Stimulated activated naive CD8-positive, alpha-beta T cell treated with anti-CD3 and anti-CD28 coated beads, Interleukin-15, Interleukin-2, amounts not matched to agents 100 U/mL and 50 U/mL, for 24 hours (primary cell): ENCODE data around the gene PIP5K1A.
"Not testable (repeated sequence)": the region's sequence is repeated elsewhere in the genome, so short reads cannot be mapped to it uniquely, and the experiment has no call there.

Source experiments
- ATAC-seq: fragments of 150-1000 bp; cut with Tn5 transposase; one replicate; pipeline ENCODE4 v1.10.0; 2021
- DNase-seq: peaks from one replicate; pipeline ENCODE4 v3.0.0; 2021

Gene PIP5K1A

GRCh38 chr1:151193304-151193703 lies 5.0 kb upstream of the PIP5K1A start:
- ATAC-seq, result no peak
- DNase-seq, result no peak

- no peak for ATAC-seq
Observed at GRCh38 chr1:151193856-151194255, 4.5 kb upstream of the PIP5K1A start.

GRCh38 chr1:151194894-151195594 lies 3.3 kb upstream of the PIP5K1A start:
- not testable (repeated sequence) for ATAC-seq, DNase-seq

More at GRCh38 chr1:151193856-151194255, 4.5 kb upstream of the PIP5K1A start:
- DNase-seq, result no peak

- DNase-seq, result peak; percentile 53
- peak; percentile 28 for ATAC-seq
Observed at GRCh38 chr1:151196292-151196800, 2.0 kb upstream of the PIP5K1A start.

GRCh38 chr1:151197863-151198253 lies 494 bp upstream of the PIP5K1A start:
- ATAC-seq (no peak), DNase-seq (no peak)

GRCh38 chr1:151199873-151200581 lies 1.7 kb downstream of the PIP5K1A start:
- DNase-seq, result peak; percentile 22
- ATAC-seq, result no peak

- not testable (repeated sequence) for DNase-seq, ATAC-seq
Observed at GRCh38 chr1:151205381-151205965, 7.1 kb downstream of the PIP5K1A start.

GRCh38 chr1:151210830-151211229 lies 12.5 kb downstream of the PIP5K1A start:
- no peak for DNase-seq
- ATAC-seq, result no peak

GRCh38 chr1:151211972-151212705 lies 13.8 kb downstream of the PIP5K1A start:
- no peak for DNase-seq
- ATAC-seq, result no peak

- ATAC-seq (no peak), DNase-seq (no peak)
Observed at GRCh38 chr1:151213560-151213959, 15.2 kb downstream of the PIP5K1A start.

GRCh38 chr1:151221616-151222015 lies 23.3 kb downstream of the PIP5K1A start:
- DNase-seq (no peak), ATAC-seq (no peak)

GRCh38 chr1:151222130-151222529 lies 23.8 kb downstream of the PIP5K1A start:
- DNase-seq (no peak), ATAC-seq (no peak)

GRCh38 chr1:151235235-151235634 lies 36.9 kb downstream of the PIP5K1A start:
- no peak for DNase-seq
- ATAC-seq, result no peak

GRCh38 chr1:151237678-151238466 lies 39.5 kb downstream of the PIP5K1A start:
- no peak for ATAC-seq

GRCh38 chr1:151238467-151238739 lies 40.1 kb downstream of the PIP5K1A start:
- no peak for DNase-seq
- no peak for ATAC-seq

More at GRCh38 chr1:151237678-151238466, 39.5 kb downstream of the PIP5K1A start:
- no peak for DNase-seq

GRCh38 chr1:151242442-151242841 lies 44.1 kb downstream of the PIP5K1A start:
- DNase-seq, result no peak
- ATAC-seq, result no peak

GRCh38 chr1:151243683-151244216 lies 45.4 kb downstream of the PIP5K1A start:
- ATAC-seq, result no peak
- DNase-seq, result no peak

GRCh38 chr1:151246786-151247185 lies 48.4 kb downstream of the PIP5K1A start:
- DNase-seq, result no peak
- ATAC-seq, result no peak

GRCh38 chr1:151251656-151252470 lies 53.5 kb downstream of the PIP5K1A start:
- ATAC-seq (peak; percentile 61), DNase-seq (peak; percentile 64)
